Cardiac muscle cell (in vitro differentiated cells and primary cell): Measurements from ENCODE around the gene HINT2. TPM values are rescaled to one million over a fixed set of nuclear protein-coding genes. Genes with fewer than 3 reads are reported as not detected.
A peak's percentile ranks its signal among the peaks of the same experiment; 100 is the strongest.

Experiments used
- DNase-seq, 2 donors: peaks; one replicate each; pipeline versions ENCODE4 v3.0.0 to v3.0.0-alpha.2; 2010 to 2017; ENCODE audit warnings: low read depth in 1 of 2, low spot score in 1 of 2
- H3K27ac ChIP-seq: fragments of 200-600 bp; sonication (generic); 2 replicates; pipeline ENCODE4 v1.5.1; 2016
- H3K27me3 ChIP-seq: fragments of 200-600 bp; sonication (generic); 2 replicates; pipeline ENCODE4 v1.6.0; 2016; ENCODE audit warnings: control low read depth
- H3K36me3 ChIP-seq: fragments of 200-600 bp; sonication (generic); 2 replicates; pipeline ENCODE4 v1.5.1; 2016; ENCODE audit warnings: control low read depth
- H3K4me1 ChIP-seq: fragments of 200-600 bp; sonication (generic); 2 replicates; pipeline ENCODE4 v1.8.1; 2017; ENCODE audit warnings: low read depth, mild to moderate bottlenecking, mixed run types
- H3K4me3 ChIP-seq: fragments of 200-600 bp; sonication (generic); 2 replicates; pipeline ENCODE4 v1.5.1; 2016; ENCODE audit warnings: mild to moderate bottlenecking
- H3K9me3 ChIP-seq: fragments of 200-600 bp; sonication (generic); 2 replicates; pipeline ENCODE4 v1.5.1; 2017; ENCODE audit warnings: low read depth, mild to moderate bottlenecking, control low read depth
- CTCF ChIP-seq: IDR thresholded peaks from 2 replicates; pipeline ENCODE4 v1.5.1; 2012; ENCODE audit warnings: low read depth, mild to moderate bottlenecking, low read length
- polyA plus RNA-seq: library from polyadenylated mRNA; unstranded; fragments of >200 nt; fragmentation: Nextera tagmentation; extraction: Ambion mirVana; gene quantifications from 2 replicates; pipeline ENCODE4 v1.2.1, GENCODE V29; 2016
- total RNA-seq: library from RNA; depleted of rRNA; stranded (reverse); fragments of >200 nt; gene quantifications from 2 replicates; pipeline ENCODE4 v1.2.3, GENCODE V29; 2016

Gene HINT2
- total and polyA plus RNA-seq, 2 experiments from 2014 or later = 48.5 to 177 TPM

GRCh38 chr9:35827486-35827885, 12.6 kb upstream of the HINT2 start:
- H3K27ac ChIP-seq = no peak overlapping the region
- H3K4me3 ChIP-seq = no peak overlapping the region
- H3K4me1 ChIP-seq = peaks cover 14% of the 10 kb centered on the region
- peak in 1 of 2 donors; percentile 62 for DNase-seq
- no peaks in the 10 kb centered on the region for H3K27me3 ChIP-seq
- no peaks in the 10 kb centered on the region for H3K9me3 ChIP-seq
- no peaks in the 10 kb centered on the region for H3K36me3 ChIP-seq
- TF ChIP-seq CTCF = no peak

GRCh38 chr9:35826071-35826701, 11.3 kb upstream of the HINT2 start:
- no peaks in the 10 kb centered on the region for H3K9me3 ChIP-seq
- H3K27me3 ChIP-seq = no peaks in the 10 kb centered on the region
- peak; percentile 94 for TF ChIP-seq CTCF
- H3K4me1 ChIP-seq = peaks cover 12% of the 10 kb centered on the region
- no peaks in the 10 kb centered on the region for H3K36me3 ChIP-seq
- DNase-seq = peak; percentile 52 to 80
- H3K4me3 ChIP-seq = no peak overlapping the region
- no peak overlapping the region for H3K27ac ChIP-seq

- Histone ChIP-seq H3K27ac (no peak overlapping the region), H3K4me3 (no peak overlapping the region), H3K9me3 (no peaks in the 10 kb centered on the region), H3K27me3 (no peaks in the 10 kb centered on the region), H3K4me1 (no peaks in the 10 kb centered on the region), H3K36me3 (no peaks in the 10 kb centered on the region)
- no peak for DNase-seq
- no peak for TF ChIP-seq CTCF
Measured at GRCh38 chr9:35822926-35823325, 8.1 kb upstream of the HINT2 start.

- Histone ChIP-seq H3K9me3 (no peaks in the 10 kb centered on the region), H3K36me3 (no peaks in the 10 kb centered on the region), H3K4me1 (no peaks in the 10 kb centered on the region), H3K27ac (no peak overlapping the region), H3K4me3 (no peak overlapping the region), H3K27me3 (no peaks in the 10 kb centered on the region)
- DNase-seq = peak in 1 of 2 donors; percentile 72
- TF ChIP-seq CTCF = no peak
Measured at GRCh38 chr9:35820076-35820475, 5.2 kb upstream of the HINT2 start.

GRCh38 chr9:35818341-35818740, 3.5 kb upstream of the HINT2 start:
- no peak overlapping the region for H3K27ac ChIP-seq
- H3K9me3 ChIP-seq = no peaks in the 10 kb centered on the region
- H3K27me3 ChIP-seq = no peaks in the 10 kb centered on the region
- H3K4me1 ChIP-seq = peaks cover 9% of the 10 kb centered on the region
- H3K36me3 ChIP-seq = no peaks in the 10 kb centered on the region
- TF ChIP-seq CTCF = no peak
- H3K4me3 ChIP-seq = no peak overlapping the region
- no peak for DNase-seq
